CD4-positive, alpha-beta T cell treated with Interleukin-4 for 4 hours (primary cell): ENCODE data around the gene FGFR1OP2.
A peak's percentile ranks its signal among the peaks of the same experiment; 100 is the strongest.

ENCODE experiments used
- DNase-seq: peaks from one replicate; pipeline ENCODE4 v3.0.0-alpha.2; 2020

Gene FGFR1OP2

GRCh38 chr12:27005495-27005894 lies 67.2 kb downstream of the FGFR1OP2 start:
- no peak for DNase-seq

GRCh38 chr12:27006797-27007467 lies 68.7 kb downstream of the FGFR1OP2 start:
- no peak for DNase-seq

GRCh38 chr12:27008081-27008480 lies 69.8 kb downstream of the FGFR1OP2 start:
- no peak for DNase-seq

- peak; percentile 28 for DNase-seq
Observed at GRCh38 chr12:27009881-27010301, 71.6 kb downstream of the FGFR1OP2 start.

GRCh38 chr12:27012239-27012981 lies 74.1 kb downstream of the FGFR1OP2 start:
- no peak for DNase-seq

- DNase-seq = no peak
Observed at GRCh38 chr12:27012982-27013255, 74.6 kb downstream of the FGFR1OP2 start.

- no peak for DNase-seq
Observed at GRCh38 chr12:27013611-27014084, 75.4 kb downstream of the FGFR1OP2 start.

GRCh38 chr12:27014085-27014858 lies 76.0 kb downstream of the FGFR1OP2 start, which contains the start of gene TM7SF3:
TM7SF3 (minus strand) TSS chr12:27014384; CDS start chr12:27014168, 216 bp downstream.
- peak; percentile 94 for DNase-seq

GRCh38 chr12:27014859-27015729 lies 76.8 kb downstream of the FGFR1OP2 start:
- DNase-seq = no peak

- DNase-seq = peak; percentile 49
Observed at GRCh38 chr12:27015730-27016076, 77.4 kb downstream of the FGFR1OP2 start.
